OCI-LY7 (cell line): ENCODE measurements around the gene SRPK2. TPM values are rescaled to one million over a fixed set of nuclear protein-coding genes. Genes with fewer than 3 reads are reported as not detected.

Source experiments
- BruUV-seq: library from RNA; stranded (reverse); fragments of 400-500 nt; replicated peaks from 2 replicates; lab custom pipeline; 2021; lab: Mats Ljungman, UMichigan
- CTCF ChIA-PET: fragments of 300-600 bp; sonication (Branson Sonifier 250); formaldehyde crosslinking; loops from one replicate; lab custom pipeline; 2022; ENCODE audit warnings: antibody characterized with exemption; ENCODE audit not compliant: unreplicated experiment; lab: Charles Lee
- POLR2A ChIA-PET: fragments of 300-600 bp; sonication (Branson Sonifier 250); formaldehyde crosslinking; loops from one replicate; lab custom pipeline; 2022; ENCODE audit warnings: antibody characterized with exemption; lab: Charles Lee
- DNase-seq: peaks from one replicate; pipeline ENCODE4 v3.0.0-alpha.2; 2015; ENCODE audit warnings: low spot score
- H2AFZ ChIP-seq: fragments of 200-600 bp; sonication (generic), shearing (Covaris generic); 2 replicates; pipeline ENCODE4 v1.6.1; 2014; ENCODE audit warnings: mild to moderate bottlenecking, antibody characterized with exemption, low read length, moderate library complexity
- H3K27ac ChIP-seq: fragments of 200-600 bp; sonication (generic); 2 replicates; pipeline ENCODE4 v1.5.1; 2014; ENCODE audit warnings: mixed run types, low read depth, mild to moderate bottlenecking, moderate library complexity, low read length, inconsistent platforms; ENCODE audit not compliant: poor library complexity, severe bottlenecking
- H3K36me3 ChIP-seq: fragments of 200-600 bp; sonication (generic); 2 replicates; pipeline ENCODE4 v1.6.1; 2014; ENCODE audit warnings: mild to moderate bottlenecking, antibody characterized with exemption, low read length, moderate library complexity, mixed read lengths; ENCODE audit not compliant: insufficient read depth
- H3K4me1 ChIP-seq: fragments of 200-600 bp; sonication (generic); 2 replicates; pipeline ENCODE4 v1.5.1; 2014; ENCODE audit warnings: mild to moderate bottlenecking, low read length; ENCODE audit not compliant: insufficient read depth, poor library complexity, severe bottlenecking
- H3K4me2 ChIP-seq: fragments of 200-600 bp; sonication (generic); 2 replicates; pipeline ENCODE4 v1.6.1; 2014; ENCODE audit warnings: mild to moderate bottlenecking, low read length
- H3K4me3 ChIP-seq: fragments of 200-600 bp; sonication (generic); 2 replicates; pipeline ENCODE4 v1.5.1; 2014; ENCODE audit warnings: mild to moderate bottlenecking, low read depth, low read length; ENCODE audit not compliant: poor library complexity, severe bottlenecking
- H3K79me2 ChIP-seq: fragments of 200-600 bp; sonication (generic); 2 replicates; pipeline ENCODE4 v1.6.1; 2016; ENCODE audit warnings: low read depth, mild to moderate bottlenecking, low read length, moderate library complexity, mixed read lengths; ENCODE audit not compliant: insufficient read depth
- H3K9me2 ChIP-seq: fragments of 200-600 bp; sonication (generic); 2 replicates; pipeline ENCODE4 v1.6.1; 2016; ENCODE audit warnings: mild to moderate bottlenecking, low read length, mixed read lengths; ENCODE audit not compliant: insufficient read depth
- H3K9me3 ChIP-seq: fragments of 200-600 bp; sonication (generic); 2 replicates; pipeline ENCODE4 v1.6.1; 2014; ENCODE audit warnings: mild to moderate bottlenecking, mixed run types, low read length, mixed read lengths
- H4K20me1 ChIP-seq: fragments of 200-600 bp; sonication (generic); 2 replicates; pipeline ENCODE4 v1.6.1; 2014; ENCODE audit warnings: mild to moderate bottlenecking, antibody characterized with exemption, low read length, moderate library complexity, mixed read lengths; ENCODE audit not compliant: insufficient read depth
- CTCF ChIP-seq: fragments of 200-600 bp; sonication (generic); conservative IDR thresholded peaks from 2 replicates; pipeline ENCODE4 v1.5.1; 2014; ENCODE audit warnings: mild to moderate bottlenecking, antibody characterized with exemption, low read length, moderate library complexity, mixed read lengths
- EZH2phosphoT487 ChIP-seq: fragments of 200-600 bp; sonication (generic); IDR thresholded peaks from 2 replicates; pipeline ENCODE4 v1.6.1; 2018; ENCODE audit warnings: low read depth, borderline replicate concordance, mild to moderate bottlenecking, mixed run types, antibody characterized with exemption, low read length, moderate library complexity, mixed read lengths
- intact Hi-C: fragments of 100-400 bp; cut with micrococcal nuclease; formaldehyde crosslinking; loops from one replicate; pipeline ENCODE4 v1.10.0; 2022; ENCODE audit not compliant: unreplicated experiment
- total RNA-seq, 2 experiments: library from RNA; depleted of rRNA in 1 of 2; stranded (reverse); fragments of >200 nt in 1 of 2; shearing (Covaris generic) in 1 of 2; gene quantifications; 2 replicates each; pipeline ENCODE4 v1.2.3, GENCODE V29; 2014 to 2022

Gene SRPK2
- total RNA-seq, 2 experiments from 2014 or later: 22.1 to 26.8 TPM

DNA sequence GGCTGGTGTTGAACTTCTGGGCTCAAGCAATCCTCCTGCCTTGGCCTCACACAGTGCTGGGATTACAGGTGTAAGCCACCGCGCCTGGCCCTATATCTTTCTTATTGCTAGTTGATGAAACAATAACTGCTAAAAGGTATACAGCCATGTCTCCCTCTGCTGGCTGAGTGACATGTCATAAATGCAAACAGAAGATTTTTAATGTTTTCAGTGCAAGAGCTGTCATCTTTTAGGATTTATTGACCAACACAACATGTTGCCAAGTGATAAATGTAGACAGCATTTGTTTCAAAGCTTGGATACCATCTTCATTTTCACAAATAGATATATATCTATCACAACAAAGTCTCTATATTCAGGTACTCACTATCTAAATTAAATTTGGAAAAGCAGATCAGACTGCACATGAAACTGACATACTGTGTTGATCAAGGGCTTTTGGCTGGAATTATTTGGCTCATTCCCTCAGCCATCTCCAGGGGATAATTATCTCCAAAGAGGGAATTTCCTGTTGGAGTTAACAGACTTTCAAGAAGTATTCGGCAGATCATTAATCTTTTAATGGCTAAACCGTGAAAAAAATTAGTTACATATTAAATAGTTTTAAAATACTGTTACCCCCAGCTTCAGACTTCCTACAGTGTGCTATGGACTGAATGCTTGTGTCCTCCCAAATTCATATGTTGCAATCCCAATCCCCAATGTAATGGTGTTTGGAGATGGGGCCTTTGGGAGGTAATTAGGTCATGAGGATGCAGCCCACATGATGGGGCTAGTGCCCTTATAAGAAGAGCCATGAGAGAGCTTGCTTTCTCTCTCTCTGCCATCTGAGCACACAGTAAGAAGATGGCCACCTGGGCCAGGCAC is 41.3 kb upstream of the SRPK2 start:
- TF ChIP-seq EZH2phosphoT487 (no peak), CTCF (peak; percentile 79)
- DNase-seq: peak; percentile 63
- POLR2A ChIA-PET: no interaction called here
- Histone ChIP-seq H3K27ac (no peak overlapping the region), H3K79me2 (no peaks in the 10 kb centered on the region), H3K4me1 (no peaks in the 10 kb centered on the region), H3K9me3 (no peaks in the 10 kb centered on the region), H2AFZ (no peak overlapping the region), H4K20me1 (no peaks in the 10 kb centered on the region), H3K4me2 (no peak overlapping the region), H3K4me3 (no peak overlapping the region), H3K9me2 (no peaks in the 10 kb centered on the region), H3K36me3 (no peaks in the 10 kb centered on the region)
- no TSS peak for BruUV-seq
- CTCF ChIA-PET: no interaction called here
- intact Hi-C loops: loop anchor here (5.0 to 10.0 kb wide), 2 partner anchors 285 to 508 kb away; no protein-coding TSS in a partner anchor

DNA sequence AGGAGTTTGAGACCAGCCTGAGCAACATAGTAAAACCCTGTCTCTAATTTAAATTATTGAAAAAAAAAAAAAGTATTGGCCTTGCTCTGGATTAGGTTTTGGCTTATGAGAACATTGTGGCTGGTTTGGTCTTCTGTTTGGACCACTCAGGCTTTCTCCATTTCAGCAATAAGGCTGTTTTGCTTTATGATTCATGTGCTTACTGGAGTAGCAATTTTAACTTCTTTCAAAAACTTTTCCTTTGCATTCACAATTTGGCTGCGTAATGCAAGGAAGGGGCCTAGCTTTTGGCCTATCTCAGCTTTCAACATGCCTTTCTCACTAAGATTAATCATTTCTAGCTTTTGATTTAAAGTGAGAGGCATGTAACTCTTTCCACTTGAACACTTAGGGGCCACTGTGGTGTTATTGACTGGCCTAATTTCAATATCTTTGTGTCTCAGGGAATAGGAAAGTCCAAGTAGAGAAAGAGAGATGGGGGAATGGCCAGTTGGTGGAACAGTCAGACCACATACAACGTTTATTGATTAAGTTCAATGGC is 38.0 kb upstream of the SRPK2 start:
- H3K79me2 ChIP-seq: no peaks in the 10 kb centered on the region
- no peak for TF ChIP-seq EZH2phosphoT487
- TF ChIP-seq CTCF: no peak
- H3K9me2 ChIP-seq: no peaks in the 10 kb centered on the region
- POLR2A ChIA-PET: interaction anchor here (0.7 to 0.9 kb wide), 2 partner anchors 27 to 124 kb away, joined by 3 read pairs; no protein-coding TSS in a partner anchor
- H3K27ac ChIP-seq: no peak overlapping the region
- H3K4me2 ChIP-seq: no peak overlapping the region
- CTCF ChIA-PET: no interaction called here
- no peak overlapping the region for H3K4me3 ChIP-seq
- no peak for DNase-seq
- BruUV-seq: no TSS peak
- H4K20me1 ChIP-seq: no peaks in the 10 kb centered on the region
- H3K4me1 ChIP-seq: no peaks in the 10 kb centered on the region
- H2AFZ ChIP-seq: no peak overlapping the region
- intact Hi-C loops: loop anchor here (5.0 to 10.0 kb wide), 2 partner anchors 282 to 504 kb away; no protein-coding TSS in a partner anchor
- no peaks in the 10 kb centered on the region for H3K9me3 ChIP-seq
- H3K36me3 ChIP-seq: no peaks in the 10 kb centered on the region
